ENCODE data around the gene TBCD.

The TBCD gene

GRCh38 chr17:82799591-82799990 lies 47.7 kb downstream of the TBCD start:
- peaks cover 67% of the 10 kb centered on the region for H3K36me3 ChIP-seq (replicated peaks)
- in situ Hi-C loops (cut with MboI; ENCODE audit: low sequenced_read_pairs) = no loop called here
- no peaks in the 10 kb centered on the region for H3K4me1 ChIP-seq
- H3K27me3 ChIP-seq (ENCODE audit: low read depth) = no peaks in the 10 kb centered on the region
- no peak for DNase-seq (ENCODE audit: low spot score in 2 of 2)
- no peaks in the 10 kb centered on the region for H3K9me3 ChIP-seq
- H3K4me3 ChIP-seq = no peak overlapping the region

GRCh38 chr17:82800885-82801284 lies 49.0 kb downstream of the TBCD start:
- DNase-seq (ENCODE audit: low spot score in 2 of 2) = no peak
- in situ Hi-C loops (cut with MboI; ENCODE audit: low sequenced_read_pairs) = no loop called here
- no peaks in the 10 kb centered on the region for H3K4me1 ChIP-seq
- no peaks in the 10 kb centered on the region for H3K9me3 ChIP-seq
- no peaks in the 10 kb centered on the region for H3K27me3 ChIP-seq (ENCODE audit: low read depth)
- no peak overlapping the region for H3K4me3 ChIP-seq
- peaks cover 66% of the 10 kb centered on the region for H3K36me3 ChIP-seq (replicated peaks)

GRCh38 chr17:82801377-82801970 lies 49.6 kb downstream of the TBCD start:
- Histone ChIP-seq H3K36me3 (replicated peaks) (peaks cover 66% of the 10 kb centered on the region), H3K9me3 (no peaks in the 10 kb centered on the region), H3K27me3 (ENCODE audit: low read depth) (no peaks in the 10 kb centered on the region), H3K4me1 (no peaks in the 10 kb centered on the region), H3K4me3 (no peak overlapping the region)
- no peak for DNase-seq (ENCODE audit: low spot score in 2 of 2)
- in situ Hi-C loops (cut with MboI; ENCODE audit: low sequenced_read_pairs) = no loop called here

- no peaks in the 10 kb centered on the region for H3K27me3 ChIP-seq (ENCODE audit: low read depth)
- no peak for DNase-seq (ENCODE audit: low spot score in 2 of 2)
- H3K9me3 ChIP-seq = no peaks in the 10 kb centered on the region
- no peaks in the 10 kb centered on the region for H3K4me1 ChIP-seq
- no peak overlapping the region for H3K4me3 ChIP-seq
- H3K36me3 ChIP-seq (replicated peaks) = peaks cover 66% of the 10 kb centered on the region
- in situ Hi-C loops (cut with MboI; ENCODE audit: low sequenced_read_pairs) = no loop called here
Measured at GRCh38 chr17:82802075-82802780, 50.4 kb downstream of the TBCD start.

GRCh38 chr17:82803185-82803584 lies 51.3 kb downstream of the TBCD start:
- DNase-seq (ENCODE audit: low spot score in 2 of 2) = no peak
- in situ Hi-C loops (cut with MboI; ENCODE audit: low sequenced_read_pairs) = no loop called here
- peaks cover 69% of the 10 kb centered on the region for H3K36me3 ChIP-seq (replicated peaks)
- H3K4me3 ChIP-seq = no peak overlapping the region
- no peaks in the 10 kb centered on the region for H3K9me3 ChIP-seq
- H3K27me3 ChIP-seq (ENCODE audit: low read depth) = no peaks in the 10 kb centered on the region
- no peaks in the 10 kb centered on the region for H3K4me1 ChIP-seq

GRCh38 chr17:82803606-82804005 lies 51.7 kb downstream of the TBCD start:
- peaks cover 65% of the 10 kb centered on the region for H3K36me3 ChIP-seq (replicated peaks)
- no peaks in the 10 kb centered on the region for H3K27me3 ChIP-seq (ENCODE audit: low read depth)
- H3K4me1 ChIP-seq = no peaks in the 10 kb centered on the region
- H3K9me3 ChIP-seq = no peaks in the 10 kb centered on the region
- no peak for DNase-seq (ENCODE audit: low spot score in 2 of 2)
- in situ Hi-C loops (cut with MboI; ENCODE audit: low sequenced_read_pairs) = no loop called here
- H3K4me3 ChIP-seq = no peak overlapping the region

GRCh38 chr17:82804442-82805191 lies 52.8 kb downstream of the TBCD start:
- Histone ChIP-seq H3K36me3 (replicated peaks) (peaks cover 64% of the 10 kb centered on the region), H3K4me1 (no peaks in the 10 kb centered on the region), H3K27me3 (ENCODE audit: low read depth) (no peaks in the 10 kb centered on the region), H3K4me3 (no peak overlapping the region), H3K9me3 (no peaks in the 10 kb centered on the region)
- DNase-seq (ENCODE audit: low spot score in 2 of 2) = no peak
- in situ Hi-C loops (cut with MboI; ENCODE audit: low sequenced_read_pairs) = no loop called here

- in situ Hi-C loops (cut with MboI; ENCODE audit: low sequenced_read_pairs) = no loop called here
- Histone ChIP-seq H3K4me1 (no peaks in the 10 kb centered on the region), H3K36me3 (replicated peaks) (peaks cover 66% of the 10 kb centered on the region), H3K4me3 (no peak overlapping the region), H3K27me3 (ENCODE audit: low read depth) (no peaks in the 10 kb centered on the region), H3K9me3 (no peaks in the 10 kb centered on the region)
- DNase-seq (ENCODE audit: low spot score in 2 of 2) = no peak
Measured at GRCh38 chr17:82805254-82805653, 53.4 kb downstream of the TBCD start.

- DNase-seq (ENCODE audit: low spot score in 2 of 2) = no peak
- peaks cover 67% of the 10 kb centered on the region for H3K36me3 ChIP-seq (replicated peaks)
- no peak overlapping the region for H3K4me3 ChIP-seq
- in situ Hi-C loops (cut with MboI; ENCODE audit: low sequenced_read_pairs) = no loop called here
- no peaks in the 10 kb centered on the region for H3K27me3 ChIP-seq (ENCODE audit: low read depth)
- no peaks in the 10 kb centered on the region for H3K4me1 ChIP-seq
- H3K9me3 ChIP-seq = no peaks in the 10 kb centered on the region
Measured at GRCh38 chr17:82805823-82806222, 54.0 kb downstream of the TBCD start.

GRCh38 chr17:82806645-82807044 lies 54.8 kb downstream of the TBCD start:
- Histone ChIP-seq H3K4me3 (no peak overlapping the region), H3K36me3 (replicated peaks) (peaks cover 75% of the 10 kb centered on the region), H3K9me3 (no peaks in the 10 kb centered on the region), H3K27me3 (ENCODE audit: low read depth) (no peaks in the 10 kb centered on the region), H3K4me1 (no peaks in the 10 kb centered on the region)
- no peak for DNase-seq (ENCODE audit: low spot score in 2 of 2)
- in situ Hi-C loops (cut with MboI; ENCODE audit: low sequenced_read_pairs) = no loop called here

GRCh38 chr17:82807101-82807500 lies 55.2 kb downstream of the TBCD start:
- in situ Hi-C loops (cut with MboI; ENCODE audit: low sequenced_read_pairs) = no loop called here
- H3K4me1 ChIP-seq = no peaks in the 10 kb centered on the region
- H3K36me3 ChIP-seq (replicated peaks) = peaks cover 77% of the 10 kb centered on the region

GRCh38 chr17:82807562-82807961 lies 55.7 kb downstream of the TBCD start:
- no peak overlapping the region for H3K4me3 ChIP-seq
- no peaks in the 10 kb centered on the region for H3K4me1 ChIP-seq
- H3K36me3 ChIP-seq (replicated peaks) = peaks cover 79% of the 10 kb centered on the region
- H3K9me3 ChIP-seq = no peaks in the 10 kb centered on the region
- no peaks in the 10 kb centered on the region for H3K27me3 ChIP-seq (ENCODE audit: low read depth)
- in situ Hi-C loops (cut with MboI; ENCODE audit: low sequenced_read_pairs) = no loop called here
- DNase-seq (ENCODE audit: low spot score in 2 of 2) = no peak

More at GRCh38 chr17:82807101-82807500, 55.2 kb downstream of the TBCD start:
- Histone ChIP-seq H3K9me3 (no peaks in the 10 kb centered on the region), H3K27me3 (ENCODE audit: low read depth) (no peaks in the 10 kb centered on the region), H3K4me3 (no peak overlapping the region)
- DNase-seq (ENCODE audit: low spot score in 2 of 2) = no peak

GRCh38 chr17:82808006-82808405 lies 56.1 kb downstream of the TBCD start:
- DNase-seq (ENCODE audit: low spot score in 2 of 2) = no peak
- H3K4me1 ChIP-seq = no peaks in the 10 kb centered on the region
- peaks cover 84% of the 10 kb centered on the region for H3K36me3 ChIP-seq (replicated peaks)
- no peak overlapping the region for H3K4me3 ChIP-seq
- H3K9me3 ChIP-seq = no peaks in the 10 kb centered on the region
- in situ Hi-C loops (cut with MboI; ENCODE audit: low sequenced_read_pairs) = no loop called here
- H3K27me3 ChIP-seq (ENCODE audit: low read depth) = no peaks in the 10 kb centered on the region

Measured in HAP-1 (cell line).